GM12878 (cell line): ENCODE results near the gene SELENOP. TPM values are rescaled to one million over a fixed set of nuclear protein-coding genes. Genes with fewer than 3 reads are reported as not detected.

Source experiments
- ATAC-seq: fragments of 200-7000 bp; cut with Tn5 transposase; 3 replicates; pipeline ENCODE4 v1.9.1; 2020; ENCODE audit warnings: mild to moderate bottlenecking, moderate library complexity
- BruUV-seq: library from RNA; stranded (reverse); fragments of 400-500 nt; replicated peaks from 2 replicates; lab custom pipeline; 2021; lab: Mats Ljungman, UMichigan
- CTCF ChIA-PET: fragments of 300-600 bp; sonication (Branson Sonifier 250); formaldehyde crosslinking; extraction: SDS; loops from one replicate; lab custom pipeline; 2021; ENCODE audit warnings: inconsistent platforms; lab: Yijun Ruan, JAX
- POLR2A ChIA-PET: fragments of 350-600 bp; formaldehyde crosslinking; extraction: SDS; loops from one replicate; lab custom pipeline; 2021; ENCODE audit warnings: inconsistent platforms; lab: Charles Lee
- RAD21 ChIA-PET: fragments of 300-600 bp; sonication (Branson Sonifier 250); formaldehyde crosslinking; loops from one replicate; lab custom pipeline; 2023; ENCODE audit warnings: antibody characterized with exemption; ENCODE audit not compliant: unreplicated experiment; lab: Charles Lee
- SMC1A ChIA-PET: fragments of 300-600 bp; sonication (Branson Sonifier 250); formaldehyde crosslinking; loops from one replicate; lab custom pipeline; 2023; ENCODE audit not compliant: unreplicated experiment, uncharacterized antibody; lab: Charles Lee
- DNase-seq: peaks from one replicate; pipeline ENCODE4 v3.0.0-alpha.2; 2011; ENCODE audit warnings: low read depth, low spot score
- FAIRE-seq: peaks from 3 replicates; lab custom pipeline; 2011; peaks lifted over from hg19 to GRCh38; lab: Jason Lieb, UNC
- H2AFZ ChIP-seq: 2 replicates; pipeline ENCODE4 v1.6.0; 2011; ENCODE audit warnings: low read depth, low read length, control low read depth; ENCODE audit not compliant: control insufficient read depth
- H3K27ac ChIP-seq: 2 replicates; pipeline ENCODE4 v1.5.1; 2011; ENCODE audit warnings: control low read depth; ENCODE audit not compliant: control insufficient read depth, insufficient read depth
- H3K27me3 ChIP-seq, 2 experiments: replicated peaks in 1 of 2; 2 replicates each; pipeline versions ENCODE4 v1.6.0 to v1.6.1; 2011; ENCODE audit warnings: low read length in 1 of 2; ENCODE audit not compliant: control insufficient read depth in 2 of 2, insufficient read depth in 2 of 2
- H3K36me3 ChIP-seq, 2 experiments: 2 replicates each; pipeline ENCODE4 v1.5.1; 2011; ENCODE audit warnings: low read length in 1 of 2; ENCODE audit not compliant: control insufficient read depth in 2 of 2, insufficient read depth in 2 of 2
- H3K4me1 ChIP-seq: 2 replicates; pipeline ENCODE4 v1.6.1; 2011; ENCODE audit warnings: mild to moderate bottlenecking, low read length, moderate library complexity, mixed read lengths; ENCODE audit not compliant: control insufficient read depth, insufficient read depth
- H3K4me2 ChIP-seq: 2 replicates; pipeline ENCODE4 v1.6.0; 2011; ENCODE audit warnings: control low read depth; ENCODE audit not compliant: control insufficient read depth, insufficient read depth
- H3K4me3 ChIP-seq: fragments of 200-600 bp; sonication (generic); 2 replicates; pipeline ENCODE4 v1.5.1; 2016
- H3K79me2 ChIP-seq: 2 replicates; pipeline ENCODE4 v1.6.0; 2011; ENCODE audit warnings: low read length; ENCODE audit not compliant: control insufficient read depth, insufficient read depth
- H3K9ac ChIP-seq: 2 replicates; pipeline ENCODE4 v1.8.0; 2011; ENCODE audit warnings: low read length, control low read depth, mixed read lengths; ENCODE audit not compliant: control insufficient read depth, insufficient read depth
- H3K9me3 ChIP-seq: replicated peaks from 3 replicates; pipeline ENCODE4 v1.5.1; 2011; ENCODE audit warnings: mild to moderate bottlenecking, low read length; ENCODE audit not compliant: control insufficient read depth, insufficient read depth
- H4K20me1 ChIP-seq: 2 replicates; pipeline ENCODE4 v1.6.0; 2011; ENCODE audit not compliant: control insufficient read depth, insufficient read depth
- EED ChIP-seq: sonication (generic); IDR thresholded peaks from 2 replicates; pipeline ENCODE4 v1.6.1; 2016; ENCODE audit warnings: antibody characterized with exemption, low read depth
- EGR1 ChIP-seq, 2 experiments: IDR thresholded peaks; 1 replicate in 1 of 2; 2 replicates in 1 of 2; pipeline ENCODE4 v1.6.1; 2011 to 2012; ENCODE audit warnings: low read depth in 2 of 2, low read length in 2 of 2, borderline replicate concordance in 1 of 2, mild to moderate bottlenecking in 1 of 2, moderate library complexity in 1 of 2
- IRF4 ChIP-seq: IDR thresholded peaks from 2 replicates; pipeline ENCODE4 v1.6.1; 2011; ENCODE audit warnings: low read depth, low read length
- JUNB ChIP-seq: IDR thresholded peaks from 2 replicates; pipeline ENCODE4 v1.6.1; 2016; ENCODE audit warnings: antibody characterized with exemption, mild to moderate bottlenecking
- MEF2A ChIP-seq: IDR thresholded peaks from 2 replicates; pipeline ENCODE4 v1.6.1; 2011; ENCODE audit warnings: low read depth, mild to moderate bottlenecking, low read length, moderate library complexity; ENCODE audit not compliant: insufficient read depth
- NRF1 ChIP-seq: conservative IDR thresholded peaks from 2 replicates; pipeline ENCODE4 v1.6.1; 2011; ENCODE audit warnings: mild to moderate bottlenecking, low read depth, low read length, improper control_type of control experiment
- PAX8 ChIP-seq: fragments of 450-650 bp; IDR thresholded peaks from 2 replicates; pipeline ENCODE4 v1.6.1; 2017; ENCODE audit warnings: mild to moderate bottlenecking, moderate library complexity
- POLR2A ChIP-seq: IDR thresholded peaks from 2 replicates; pipeline ENCODE4 v1.6.1; 2011; ENCODE audit warnings: low read depth, mild to moderate bottlenecking, low read length
- RBBP5 ChIP-seq: fragments of 200-600 bp; sonication (generic); conservative IDR thresholded peaks from 2 replicates; pipeline ENCODE4 v1.6.1; 2016
- RELB ChIP-seq: fragments of 450-650 bp; IDR thresholded peaks from 2 replicates; pipeline ENCODE4 v1.6.1; 2017; ENCODE audit warnings: low read depth, mild to moderate bottlenecking, moderate library complexity
- SREBF1 ChIP-seq: IDR thresholded peaks from 2 replicates; pipeline ENCODE4 v1.6.1; 2012; ENCODE audit warnings: mild to moderate bottlenecking, low read length
- TAF1 ChIP-seq: IDR thresholded peaks from 2 replicates; pipeline ENCODE4 v1.6.1; 2011; ENCODE audit warnings: mild to moderate bottlenecking, low read depth, low read length, borderline replicate concordance
- TCF3 ChIP-seq: IDR thresholded peaks from 2 replicates; pipeline ENCODE4 v1.6.1; 2012; ENCODE audit warnings: low read depth, mild to moderate bottlenecking, low read length, borderline replicate concordance; ENCODE audit not compliant: insufficient read depth
- TCF7 ChIP-seq: IDR thresholded peaks from 2 replicates; pipeline ENCODE4 v1.6.1; 2014; ENCODE audit warnings: antibody characterized with exemption, borderline replicate concordance
- ZBTB33 ChIP-seq: fragments of 450-650 bp; IDR thresholded peaks from 2 replicates; pipeline ENCODE4 v1.6.1; 2017; ENCODE audit warnings: mild to moderate bottlenecking
- ZNF274 ChIP-seq: IDR thresholded peaks from one replicate; pipeline ENCODE4 v1.8.0; 2011; ENCODE audit not compliant: insufficient read length, insufficient read depth
- ZNF687 ChIP-seq: fragments of 450-650 bp; IDR thresholded peaks from 2 replicates; pipeline ENCODE4 v1.6.1; 2017; ENCODE audit warnings: mild to moderate bottlenecking, moderate library complexity
- in situ Hi-C: fragments of 300-500 bp; cut with MboI; formaldehyde crosslinking; loops from 9 replicates; pipeline ENCODE4 v1.14.3; 2018; ENCODE audit warnings: mixed read lengths
- intact Hi-C: fragments of 100-400 bp; cut with micrococcal nuclease; formaldehyde crosslinking; loops from one replicate; pipeline ENCODE4 v1.14.2; 2022; ENCODE audit not compliant: unreplicated experiment
- polyA plus RNA-seq, 11 experiments: library from polyadenylated mRNA; depleted of rRNA in 4 of 11; unstranded in 6 of 11; stranded (reverse) in 5 of 11; fragments of >200 nt; fragmentation: Nextera tagmentation in 4 of 11; fragmentation: Illumina TruSeq in 1 of 11; extraction: Ambion mirVana in 4 of 11; extraction: Trizol in 1 of 11; gene quantifications; 1 replicate in 1 of 11; 2 replicates in 10 of 11; pipeline versions ENCODE4 v1.2.1 to v1.2.3, GENCODE V29; 2011 to 2016; ENCODE audit warnings: inconsistent platforms in 2 of 11, missing spikeins in 2 of 11, low read depth in 1 of 11
- total RNA-seq, 4 experiments: library from RNA; depleted of rRNA in 3 of 4; stranded (reverse); fragments of >200 nt in 3 of 4; fragmentation: Illumina TruSeq in 1 of 4; extraction: Trizol in 1 of 4; gene quantifications; 2 replicates each; pipeline versions ENCODE4 v1.2.1 to v1.2.3, GENCODE V29; 2013 to 2021

Gene SELENOP
- total and polyA plus RNA-seq, 10 of the 15 experiments (the other 5 are each of a cell fraction or from before 2014, with no cell fraction given), result 0.08 to 5.1 (median 0.88) TPM; not detected in 3

- TF ChIP-seq TCF7 (no peak), SREBF1 (no peak), PAX8 (no peak), RBBP5 (no peak)
- TF ChIP-seq, all 136 proteins: peak for 0
Observed at GRCh38 chr5:42855811-42856210, 44.1 kb upstream of the SELENOP start (continued).

- H2AFZ ChIP-seq, result no peak overlapping the region
- POLR2A ChIA-PET, result no interaction called here
- no peaks in the 10 kb centered on the region for H3K9me3 ChIP-seq
- TF ChIP-seq MEF2A (no peak), IRF4 (no peak), JUNB (no peak), ZNF274 (no peak), TCF3 (no peak), EGR1 (IDR thresholded peaks at IDR 0.05; ENCODE audit: borderline replicate concordance in 1 of 2, low read depth in 2 of 2, low read length in 2 of 2) (no peak), EED (no peak), RELB (no peak), TCF7 (no peak), ZNF687 (no peak), POLR2A (no peak), ZBTB33 (no peak), TAF1 (no peak), RBBP5 (no peak), NRF1 (no peak)
- H4K20me1 ChIP-seq, result no peaks in the 10 kb centered on the region
- intact Hi-C loops (no loop called here), in situ Hi-C loops (no loop called here)
- H3K4me1 ChIP-seq, result no peaks in the 10 kb centered on the region
- no peak overlapping the region for H3K4me2 ChIP-seq
- DNase-seq (no peak), ATAC-seq (no peak), FAIRE-seq (no peak)
- SMC1A ChIA-PET, result interaction anchor here (0.7 to 2.7 kb wide), 9 partner anchors 11 to 88 kb away, joined by 3 to 14 read pairs (median 4); no protein-coding TSS in a partner anchor
- CTCF ChIA-PET, result interaction anchor here (0.7 to 1.0 kb wide), 3 partner anchors 34 to 90 kb away, joined by 3 read pairs; no protein-coding TSS in a partner anchor
- H3K36me3 ChIP-seq, result no peaks in the 10 kb centered on the region
- H3K27ac ChIP-seq, result no peak overlapping the region
- H3K27me3 ChIP-seq, result no peaks in the 10 kb centered on the region
- no peak overlapping the region for H3K4me3 ChIP-seq
- H3K9ac ChIP-seq, result no peak overlapping the region
- BruUV-seq, result no TSS peak
- no peaks in the 10 kb centered on the region for H3K79me2 ChIP-seq
- RAD21 ChIA-PET, result interaction anchor here (1.0 to 1.9 kb wide), 5 partner anchors 35 to 138 kb away, joined by 3 to 8 read pairs (median 4); partner anchors contain the start of gene SELENOP
Observed at GRCh38 chr5:42855386-42855785, 43.7 kb upstream of the SELENOP start.
